Muscle of arm (tissue), 12 donors: Measurements from ENCODE around the gene TRMT112. TPM values are rescaled to one million over a fixed set of nuclear protein-coding genes. Genes with fewer than 3 reads are reported as not detected.

Experiments used
- DNase-seq: peaks from one replicate; pipeline ENCODE4 v3.0.0-alpha.2; 2013
- polyA plus RNA-seq, 12 donors: library from polyadenylated mRNA; unstranded; fragments of 120-200 nt; gene quantifications; one replicate each; pipeline ENCODE4 v1.2.1, GENCODE V29; 2013; ENCODE audit not compliant: insufficient read length in 12 of 12

TRMT112 gene
- polyA plus RNA-seq, 12 donors = 142 to 254 (median 166) TPM; not detected in 1

DNA sequence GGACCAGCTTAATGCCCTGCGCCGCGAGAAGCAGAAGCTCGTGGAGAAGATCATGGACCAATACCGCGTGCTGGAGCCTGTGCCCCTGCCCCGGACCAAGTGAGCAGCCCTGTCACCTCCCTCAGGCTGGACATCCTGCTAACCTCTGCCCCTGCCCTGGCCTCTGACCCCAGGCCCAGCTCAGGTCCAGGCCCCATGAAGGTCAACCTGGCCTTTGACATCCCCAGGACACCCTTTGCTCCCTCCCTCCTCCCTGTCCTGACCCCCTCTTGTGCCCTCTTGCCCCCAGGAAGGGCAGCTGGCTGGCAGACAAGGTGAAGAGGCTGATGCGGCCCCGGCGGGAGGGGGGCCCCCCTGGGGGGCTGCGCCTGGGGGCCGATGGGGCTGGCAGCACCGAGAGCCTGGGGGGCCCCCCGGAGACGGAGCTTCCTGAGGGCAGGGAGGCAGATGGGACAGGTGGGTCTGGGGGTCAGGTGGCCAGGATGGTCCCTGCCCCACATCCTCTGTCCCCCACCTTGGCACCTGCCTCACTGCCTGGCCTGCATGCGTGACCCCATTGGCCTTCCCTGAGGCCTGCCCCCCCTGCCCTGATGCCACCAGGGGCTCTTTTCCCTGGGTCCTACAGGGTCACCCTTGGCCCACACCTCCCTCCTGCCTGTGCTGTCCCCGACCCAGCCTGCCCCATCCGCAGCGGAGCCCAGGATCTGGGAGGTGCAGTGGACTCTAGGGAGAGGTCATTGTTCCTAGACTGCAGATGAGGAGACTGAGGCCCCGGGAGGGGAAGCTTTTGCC lies 36.6 kb upstream of the TRMT112 start:
- DNase-seq = no peak

DNA sequence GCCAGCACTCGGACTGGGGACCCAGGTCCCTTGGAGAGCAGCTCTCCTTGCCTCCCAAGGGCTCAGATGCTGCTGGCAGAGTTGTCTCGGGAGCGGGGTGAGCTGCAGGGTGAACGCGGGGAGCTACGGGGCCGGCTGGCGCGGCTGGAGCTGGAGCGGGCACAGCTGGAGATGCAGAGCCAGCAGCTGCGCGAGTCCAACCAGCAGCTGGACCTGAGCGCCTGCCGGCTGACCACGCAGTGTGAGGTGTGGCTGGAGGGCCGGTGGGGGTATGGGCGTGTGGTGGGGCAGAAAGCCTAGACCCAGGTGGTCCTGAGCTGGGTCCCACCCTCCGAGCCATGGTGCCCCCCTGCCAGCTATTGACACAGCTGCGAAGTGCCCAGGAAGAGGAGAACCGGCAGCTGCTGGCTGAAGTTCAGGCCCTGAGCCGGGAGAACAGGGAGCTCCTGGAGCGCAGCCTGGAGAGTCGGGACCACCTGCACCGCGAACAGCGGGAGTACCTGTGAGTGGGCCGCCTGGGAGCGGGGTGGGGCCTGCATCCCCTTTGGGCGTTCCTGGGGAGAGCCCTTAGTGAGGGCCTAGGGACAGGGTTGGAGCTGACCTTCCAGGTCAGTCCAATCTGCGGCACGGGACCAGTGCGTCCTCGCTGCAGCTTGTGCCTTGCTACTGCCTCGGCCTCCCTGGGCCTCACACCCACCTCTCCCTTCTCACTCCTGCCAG lies 35.8 kb upstream of the TRMT112 start:
- DNase-seq = no peak

DNA sequence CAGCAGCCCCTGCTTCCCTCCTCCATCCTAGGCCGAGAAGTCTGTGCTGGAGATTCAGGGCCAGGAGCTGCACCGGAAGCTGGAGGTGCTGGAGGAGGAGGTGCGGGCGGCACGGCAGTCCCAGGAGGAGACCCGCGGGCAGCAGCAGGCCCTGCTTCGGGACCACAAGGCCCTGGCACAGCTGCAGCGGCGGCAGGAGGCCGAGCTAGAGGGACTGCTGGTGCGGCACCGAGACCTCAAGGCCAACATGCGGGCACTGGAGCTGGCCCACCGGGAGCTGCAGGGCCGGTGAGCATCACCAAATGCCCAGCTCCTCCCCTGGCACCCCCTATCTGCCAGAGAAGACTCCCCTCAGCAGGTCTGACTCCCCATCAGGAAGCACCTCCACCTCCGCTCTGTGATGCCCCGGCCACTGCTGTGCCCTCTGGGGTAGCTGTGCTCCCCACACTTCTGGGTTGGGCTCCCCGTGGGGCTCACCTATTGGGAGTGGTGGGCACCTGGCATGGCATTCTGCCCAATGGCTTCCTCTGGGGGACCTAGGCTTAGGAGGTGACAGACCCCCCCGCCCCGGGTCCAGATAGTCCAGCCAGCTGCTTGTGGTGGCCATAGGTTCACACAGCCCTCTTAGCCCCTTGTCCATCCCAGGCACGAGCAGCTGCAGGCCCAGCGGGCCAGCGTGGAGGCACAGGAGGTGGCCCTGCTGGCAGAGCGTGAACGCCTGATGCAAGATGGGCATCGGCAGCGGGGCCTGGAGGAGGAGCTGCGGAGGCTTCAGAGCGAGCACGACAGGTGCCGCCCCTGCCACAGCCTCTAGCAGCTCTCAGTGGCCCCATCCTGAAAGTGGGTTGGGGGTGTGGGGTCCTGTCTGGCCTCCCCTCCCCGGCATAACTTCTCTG lies 35.0 kb upstream of the TRMT112 start:
- no peak for DNase-seq

DNA sequence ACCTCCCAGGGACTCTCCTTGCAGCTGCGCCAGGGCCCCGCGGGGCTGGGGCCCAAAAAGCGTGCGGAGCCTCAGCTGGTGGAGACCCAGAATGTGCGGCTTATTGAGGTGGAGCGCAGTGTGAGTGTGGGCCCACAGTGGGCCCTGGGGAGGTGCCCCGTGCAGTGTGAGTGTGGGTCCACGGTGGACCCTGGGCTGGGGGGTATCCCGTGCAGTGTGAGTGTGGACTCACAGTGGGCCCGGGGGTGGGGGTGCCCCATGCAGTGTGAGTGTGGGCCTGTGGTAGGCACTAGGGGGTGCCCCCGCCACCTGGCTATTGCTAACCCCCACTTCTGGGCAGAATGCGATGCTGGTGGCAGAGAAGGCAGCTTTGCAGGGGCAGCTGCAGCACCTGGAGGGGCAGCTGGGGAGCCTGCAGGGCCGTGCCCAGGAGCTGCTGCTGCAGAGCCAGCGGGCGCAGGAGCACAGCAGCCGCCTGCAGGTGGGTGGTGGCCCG lies 33.8 kb upstream of the TRMT112 start:
- DNase-seq = no peak

DNA sequence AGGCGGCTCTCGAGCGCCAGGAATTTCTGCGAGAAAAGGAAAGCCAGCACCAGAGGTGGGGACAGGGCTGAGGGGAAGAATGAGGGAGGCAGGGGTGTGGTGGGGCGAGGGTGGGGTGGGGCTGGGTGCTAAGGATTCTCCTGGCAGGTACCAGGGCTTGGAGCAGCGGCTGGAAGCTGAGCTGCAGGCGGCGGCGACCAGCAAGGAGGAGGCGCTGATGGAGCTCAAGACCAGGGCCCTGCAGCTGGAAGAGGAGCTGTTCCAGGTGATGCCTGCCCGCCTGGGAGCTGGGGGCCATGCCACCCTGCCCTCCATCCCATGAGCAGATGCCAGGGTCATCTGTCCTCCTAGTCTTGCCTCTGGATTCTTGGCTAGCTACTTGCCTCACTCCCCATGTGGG lies 32.0 kb upstream of the TRMT112 start:
- DNase-seq = no peak

DNA sequence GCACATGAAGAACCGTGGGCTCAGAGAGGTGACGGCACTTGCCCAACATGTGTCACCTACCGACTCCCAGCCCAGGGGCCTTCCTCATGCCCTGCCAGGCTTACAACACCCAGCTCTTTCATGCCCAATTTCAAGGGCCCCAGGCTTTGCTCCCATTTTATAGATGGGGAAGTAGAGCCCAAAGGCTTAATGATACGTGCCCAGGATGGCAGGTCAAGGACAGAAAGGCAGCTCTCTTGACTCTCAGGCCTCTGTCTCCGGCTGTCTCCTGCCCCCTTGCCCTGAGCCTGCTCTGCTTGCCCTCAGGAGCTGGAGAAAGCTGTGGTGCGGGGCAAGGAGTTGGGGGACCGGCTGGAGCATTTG lies 31.6 kb upstream of the TRMT112 start:
- DNase-seq = no peak

DNA sequence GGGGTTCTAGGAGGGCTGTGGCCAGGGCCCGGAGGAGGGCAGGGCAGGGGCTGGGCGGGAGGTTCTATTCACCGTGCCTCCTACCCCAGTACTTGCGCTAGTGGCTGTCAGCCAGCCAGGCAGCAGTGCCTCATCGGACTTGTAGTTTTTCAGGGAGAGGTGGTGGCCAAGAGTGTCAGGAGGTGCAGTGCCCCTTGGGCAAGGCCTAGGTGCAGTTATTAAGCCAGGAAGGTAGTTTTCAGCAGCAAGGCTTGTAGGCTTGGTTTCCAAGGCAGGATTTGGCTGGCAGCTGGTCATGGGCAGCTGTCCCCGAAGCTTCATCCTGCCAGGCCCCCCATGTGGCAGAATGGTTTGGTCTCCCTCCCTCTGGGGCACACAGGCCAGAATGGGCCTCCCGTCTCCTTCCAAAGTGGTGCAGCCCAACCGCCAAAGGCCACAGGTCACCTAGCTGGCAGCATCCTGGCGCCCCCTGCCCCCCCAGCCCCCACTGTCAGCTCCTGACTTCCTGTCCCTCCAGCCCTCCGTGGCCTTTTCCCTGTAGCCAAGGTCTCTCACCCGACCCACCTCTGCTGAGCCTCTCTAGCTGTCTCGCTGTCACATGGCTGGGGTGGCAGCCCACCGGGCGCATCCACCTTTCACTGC lies 31.1 kb upstream of the TRMT112 start:
- no peak for DNase-seq

DNA sequence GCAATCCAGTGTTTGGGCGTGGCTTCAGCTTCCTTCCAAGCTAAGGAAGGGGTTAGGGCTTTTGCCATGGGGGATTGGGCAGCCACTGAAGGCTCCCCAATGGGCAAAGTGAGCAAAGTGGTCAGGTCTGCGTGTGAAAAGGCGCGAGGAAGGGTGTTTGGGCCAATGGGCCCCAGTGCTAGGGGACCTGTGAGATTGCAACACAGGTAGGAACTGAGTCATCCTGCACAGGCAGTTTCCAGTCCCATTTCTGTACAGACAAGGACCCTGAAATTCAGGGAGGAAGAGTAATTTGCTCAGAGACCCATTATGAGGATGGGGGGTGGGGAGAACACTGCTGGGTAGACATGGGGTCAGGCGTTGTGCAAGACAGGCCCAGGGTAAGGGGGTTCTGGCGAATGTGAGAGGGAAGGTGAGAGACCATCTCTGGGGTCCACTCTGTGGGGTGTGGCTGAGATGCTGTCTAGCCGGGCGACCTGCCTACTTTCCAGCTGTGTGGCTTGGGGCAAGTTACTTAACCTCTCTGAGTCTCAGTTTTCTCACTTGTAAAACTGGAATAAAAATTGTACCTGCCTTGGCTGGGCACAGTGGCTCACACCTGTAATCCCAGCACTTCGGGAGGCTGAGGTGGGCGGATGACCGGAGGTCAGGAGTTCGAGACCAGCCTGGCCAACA lies 30.0 kb upstream of the TRMT112 start:
- DNase-seq = no peak

DNA sequence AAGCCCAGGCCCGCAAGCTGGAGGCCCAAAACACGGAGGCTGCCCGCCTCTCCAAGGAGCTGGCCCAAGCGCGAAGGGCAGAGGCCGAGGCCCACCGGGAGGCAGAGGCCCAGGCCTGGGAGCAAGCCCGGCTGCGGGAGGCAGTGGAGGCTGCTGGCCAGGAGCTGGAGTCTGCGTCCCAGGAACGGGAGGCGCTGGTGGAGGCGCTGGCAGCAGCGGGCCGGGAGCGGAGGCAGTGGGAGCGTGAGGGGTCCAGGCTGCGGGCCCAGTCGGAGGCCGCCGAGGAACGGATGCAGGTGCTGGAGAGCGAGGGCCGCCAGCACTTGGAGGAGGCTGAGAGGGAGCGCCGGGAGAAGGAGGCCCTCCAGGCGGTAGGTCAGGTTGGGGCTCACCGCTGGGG lies 27.4 kb upstream of the TRMT112 start:
- DNase-seq = no peak

DNA sequence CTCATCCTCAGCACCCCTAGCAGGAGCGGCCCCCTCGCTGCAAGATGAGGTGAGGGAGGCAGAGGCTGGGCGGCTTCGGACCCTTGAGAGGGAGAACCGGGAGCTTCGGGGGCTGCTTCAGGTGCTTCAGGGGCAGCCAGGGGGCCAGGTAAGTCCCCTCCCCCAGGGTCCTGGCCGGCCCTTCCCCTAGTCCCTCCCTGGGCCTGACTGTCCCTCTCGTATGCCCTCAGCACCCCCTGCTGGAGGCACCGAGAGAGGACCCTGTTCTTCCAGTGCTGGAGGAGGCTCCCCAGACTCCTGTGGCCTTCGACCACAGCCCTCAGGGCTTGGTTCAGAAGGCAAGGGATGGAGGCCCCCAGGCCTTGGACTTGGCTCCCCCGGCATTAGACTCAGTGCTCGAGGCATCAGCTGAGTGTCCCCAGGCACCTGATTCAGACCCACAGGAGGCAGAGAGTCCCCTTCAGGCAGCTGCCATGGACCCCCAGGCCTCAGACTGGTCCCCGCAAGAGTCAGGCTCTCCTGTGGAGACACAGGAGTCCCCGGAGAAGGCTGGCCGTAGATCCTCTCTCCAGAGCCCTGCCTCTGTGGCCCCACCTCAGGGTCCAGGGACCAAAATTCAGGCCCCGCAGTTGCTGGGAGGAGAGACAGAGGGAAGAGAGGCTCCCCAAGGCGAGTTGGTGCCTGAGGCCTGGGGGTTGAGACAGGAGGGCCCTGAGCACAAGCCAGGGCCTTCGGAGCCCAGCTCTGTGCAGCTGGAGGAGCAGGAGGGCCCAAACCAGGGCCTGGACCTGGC lies 26.6 kb upstream of the TRMT112 start:
- no peak for DNase-seq

DNA sequence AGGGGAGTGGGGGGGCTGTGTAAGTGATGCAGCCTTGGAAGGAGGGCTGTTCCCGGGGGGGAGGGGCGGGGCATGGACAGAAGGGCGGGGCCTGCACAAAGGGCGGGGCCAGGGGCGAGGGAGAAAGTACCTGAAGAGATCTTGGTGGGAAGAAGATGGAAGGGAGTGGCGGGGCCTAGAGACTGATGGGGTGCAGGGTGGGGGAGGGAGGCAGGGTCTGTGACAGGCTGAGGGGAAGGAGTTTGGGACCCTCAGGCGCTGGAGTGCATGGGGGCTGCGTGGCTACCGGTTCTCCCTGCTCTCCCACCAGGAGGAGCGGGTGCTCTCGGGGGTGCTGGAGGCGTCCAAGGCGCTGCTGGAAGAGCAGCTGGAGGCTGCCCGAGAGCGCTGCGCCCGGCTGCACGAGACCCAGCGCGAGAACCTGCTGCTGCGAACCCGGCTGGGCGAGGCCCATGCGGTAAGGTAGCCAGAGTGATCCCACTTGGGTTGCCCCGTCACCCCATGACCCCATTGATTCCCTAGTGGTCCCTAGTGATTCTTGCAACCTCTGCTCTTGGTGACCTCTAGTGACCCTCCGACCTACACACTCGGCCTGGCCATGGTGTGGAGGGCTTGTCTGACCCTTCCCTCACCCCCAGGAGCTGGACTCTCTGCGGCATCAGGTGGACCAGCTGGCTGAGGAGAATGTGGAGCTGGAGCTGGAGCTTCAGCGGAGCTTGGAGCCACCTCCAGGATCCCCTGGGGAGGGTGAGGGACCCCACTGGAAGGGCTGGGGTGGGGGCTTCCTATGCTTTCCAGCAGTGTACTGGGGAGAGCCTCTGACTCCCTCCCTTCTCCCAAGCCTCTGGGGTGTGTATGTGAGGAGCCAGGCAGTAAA lies 25.7 kb upstream of the TRMT112 start:
- no peak for DNase-seq

DNA sequence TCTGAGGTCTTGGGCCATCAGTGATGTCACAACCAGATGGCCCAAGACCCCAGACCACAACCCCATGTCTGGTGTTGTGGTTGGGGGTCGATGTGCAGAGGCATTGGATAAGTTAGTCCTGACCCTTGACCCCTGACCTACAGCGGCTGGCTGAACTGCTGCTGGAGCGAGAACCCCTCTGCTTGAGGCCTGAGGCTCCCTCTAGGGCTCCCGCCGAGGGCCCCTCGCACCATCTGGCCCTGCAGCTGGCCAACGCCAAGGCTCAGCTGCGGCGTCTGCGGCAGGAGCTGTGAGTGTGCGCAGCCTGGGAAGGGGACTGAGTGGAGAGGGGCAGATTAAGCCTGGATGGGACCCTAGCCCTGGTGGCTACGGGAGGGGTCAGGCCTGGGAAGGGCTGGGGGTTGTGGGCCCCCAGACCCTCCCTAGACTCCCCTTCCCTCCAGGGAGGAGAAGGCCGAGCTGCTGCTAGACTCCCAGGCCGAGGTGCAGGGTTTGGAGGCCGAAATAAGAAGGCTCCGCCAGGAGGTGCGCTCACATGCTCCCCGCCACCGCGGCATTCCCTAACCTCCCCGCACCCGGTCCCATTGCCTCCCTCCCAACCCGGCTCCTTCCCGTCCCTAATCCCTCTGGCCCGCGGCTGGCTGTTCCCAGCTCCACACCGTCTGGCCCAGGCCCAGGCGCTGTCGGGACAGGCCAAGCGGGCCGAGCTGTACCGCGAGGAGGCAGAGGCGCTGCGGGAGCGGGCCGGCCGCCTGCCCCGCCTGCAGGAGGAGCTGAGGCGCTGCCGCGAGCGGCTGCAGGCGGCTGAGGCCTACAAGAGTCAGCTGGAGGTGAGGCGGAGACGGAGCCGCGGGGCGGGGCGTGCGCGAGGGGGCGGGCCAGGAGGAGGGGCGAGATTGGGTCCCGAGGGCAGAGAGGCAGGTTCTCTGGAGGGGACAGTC lies 24.8 kb upstream of the TRMT112 start:
- DNase-seq = peak; percentile 63

DNA sequence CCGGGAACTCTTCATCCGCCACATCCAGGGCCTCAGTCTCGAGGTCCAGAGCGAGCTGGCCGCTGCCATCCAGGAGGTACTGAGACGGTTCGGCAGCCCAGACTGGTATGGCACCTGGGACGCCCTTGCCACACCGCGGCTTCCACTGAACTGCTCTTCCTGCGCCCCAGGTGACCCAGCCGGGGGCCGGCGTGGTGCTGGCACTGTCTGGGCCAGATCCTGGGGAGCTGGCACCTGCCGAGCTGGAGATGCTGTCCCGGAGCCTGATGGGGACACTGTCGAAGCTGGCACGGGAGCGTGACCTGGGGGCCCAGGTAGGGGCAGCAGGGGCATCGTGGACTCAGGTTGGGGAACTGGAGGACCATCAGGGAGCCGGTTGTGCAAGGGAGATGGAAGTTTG lies 24.1 kb upstream of the TRMT112 start:
- no peak for DNase-seq

DNA sequence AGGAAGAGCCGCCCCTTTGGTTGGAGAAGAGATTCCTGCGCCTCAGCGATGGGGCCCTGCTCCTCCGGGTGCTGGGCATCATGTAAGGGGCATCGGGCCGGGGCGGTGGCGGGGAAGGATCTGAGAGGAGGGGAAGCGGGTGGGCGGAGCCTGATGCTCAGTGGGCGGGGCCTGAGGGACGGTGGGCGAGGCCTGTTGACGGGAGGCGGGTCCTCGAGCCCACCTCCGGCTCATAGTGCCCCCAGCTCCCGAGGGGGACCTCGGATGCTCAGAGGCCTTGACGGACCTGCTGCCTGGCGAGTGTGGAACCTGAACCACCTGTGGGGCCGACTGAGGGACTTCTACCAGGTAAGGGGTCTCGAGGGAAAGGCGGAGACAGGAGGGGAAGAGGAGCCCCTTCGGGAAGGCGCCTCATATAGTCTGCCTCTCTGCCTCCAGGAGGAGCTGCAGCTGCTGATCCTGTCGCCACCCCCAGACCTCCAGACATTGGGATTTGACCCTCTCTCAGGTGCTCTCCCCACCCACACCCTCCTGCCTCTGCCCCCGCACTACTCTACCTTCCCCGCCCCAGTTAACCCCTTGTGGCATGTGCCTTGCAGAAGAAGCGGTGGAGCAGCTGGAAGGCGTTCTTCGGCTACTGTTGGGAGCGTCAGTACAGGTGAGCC lies 23.4 kb upstream of the TRMT112 start:
- no peak for DNase-seq

DNA sequence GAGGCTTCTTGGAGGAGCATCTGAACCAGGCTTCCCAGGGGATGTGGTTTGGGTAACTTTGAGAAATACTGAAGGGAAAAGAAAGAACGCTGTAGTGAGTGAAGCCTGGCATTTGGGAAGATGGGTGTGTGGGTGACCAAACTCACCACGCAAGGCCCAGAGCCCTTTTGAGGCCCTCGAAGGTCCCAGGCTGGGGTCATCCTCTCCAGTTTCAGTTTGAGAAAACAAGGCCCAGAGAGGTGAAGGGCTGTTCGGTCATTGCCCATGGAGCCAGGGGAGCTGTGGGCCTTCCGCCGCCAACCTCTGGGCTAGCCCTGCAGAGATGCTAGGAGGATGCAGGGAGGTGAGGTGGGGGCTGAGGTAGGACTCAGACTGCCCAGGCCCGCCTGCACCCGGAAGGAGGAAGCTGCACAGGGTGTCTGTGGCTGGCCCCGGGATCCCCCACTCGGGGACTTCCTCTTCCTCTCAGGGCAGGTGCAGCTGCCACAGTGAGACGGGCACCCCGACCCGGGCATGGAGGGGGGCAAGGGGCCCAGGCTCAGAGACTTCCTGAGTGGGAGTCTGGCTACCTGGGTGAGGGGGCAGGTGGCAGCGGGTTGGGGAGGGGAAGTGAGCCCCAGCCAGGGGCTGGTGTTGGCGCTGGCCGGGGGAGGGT lies 22.5 kb upstream of the TRMT112 start, which contains the start of gene CCDC88B:
Gene CCDC88B (plus strand): TSS at position 451 of the 655 bp plus-strand sequence. CDS start 63 bp downstream, at position 514.
- DNase-seq = no peak

DNA sequence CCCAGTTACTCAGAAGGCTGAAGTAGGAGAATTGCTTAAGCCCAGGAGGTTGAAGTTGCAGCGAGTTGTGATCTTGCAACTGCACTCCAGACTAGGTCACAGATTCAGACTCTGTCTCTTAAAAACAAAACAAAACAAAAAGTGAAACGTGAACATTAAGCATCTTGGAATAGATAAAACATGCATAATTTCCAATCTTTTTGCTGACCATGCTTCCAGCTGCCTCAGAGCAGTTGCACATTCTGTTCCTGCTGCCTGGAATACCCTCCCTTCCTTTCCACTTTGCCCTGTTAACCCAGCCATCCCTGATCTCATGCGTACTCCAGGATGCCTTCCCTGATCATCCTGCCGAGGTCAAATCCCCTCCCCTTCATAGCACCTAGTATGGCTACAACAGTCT lies 21.9 kb upstream of the TRMT112 start:
- no peak for DNase-seq

DNA sequence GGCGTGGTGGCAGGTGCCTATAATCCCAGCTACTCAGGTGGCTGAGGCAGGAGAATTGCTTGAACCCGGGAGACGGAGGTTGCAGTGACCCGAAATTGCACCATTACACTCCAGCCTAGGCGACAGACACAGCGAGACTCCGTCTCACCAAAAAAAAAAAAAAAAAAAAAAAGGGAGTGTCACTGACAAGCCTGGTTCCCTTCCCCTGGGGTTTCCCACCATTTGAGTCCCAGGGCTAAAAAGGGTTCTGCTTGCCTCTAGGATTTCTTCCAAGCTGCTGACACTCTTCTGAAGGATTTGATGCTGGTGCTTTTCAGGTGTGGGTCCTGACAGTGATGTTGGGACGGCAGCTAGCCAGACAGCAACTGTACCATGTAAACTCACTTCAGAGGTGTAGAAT lies 21.4 kb upstream of the TRMT112 start:
- no peak for DNase-seq
